Measurements from ENCODE around the gene TAS2R16. TPM values are rescaled to one million over a fixed set of nuclear protein-coding genes. Genes with fewer than 3 reads are reported as not detected.

TAS2R16 gene
- total RNA-seq, 1 experiment from 2014 or later, result not detected

- intact Hi-C loops (cut with micrococcal nuclease; ENCODE audit: unreplicated experiment) (no loop called here), in situ Hi-C loops (cut with HindIII; ENCODE audit: low pct_unique_long_range_greater_than_20kb, low sequenced_read_pairs) (no loop called here)
- no peaks in the 10 kb centered on the region for H3K27me3 ChIP-seq (ENCODE audit: control insufficient read depth, insufficient read depth, low read length)
- H3K27ac ChIP-seq (ENCODE audit: low read length), result no peak overlapping the region
- H3K4me3 ChIP-seq (ENCODE audit: low read depth in 2 of 2, low read length in 2 of 2), result no peak overlapping the region
- DNase-seq (ENCODE audit: low read depth, low spot score) (no peak), ATAC-seq (no peak)
- no TSS peak for BruUV-seq (replicated peaks)
- H3K36me3 ChIP-seq (ENCODE audit: control insufficient read depth, insufficient read depth, low read length), result no peaks in the 10 kb centered on the region
- H3K4me1 ChIP-seq (ENCODE audit: control insufficient read depth, insufficient read depth, low read length), result no peaks in the 10 kb centered on the region
- TF ChIP-seq TCF7L2 (IDR thresholded peaks at IDR 0.05; ENCODE audit: low read depth, low read length) (no peak), POLR2AphosphoS5 (IDR thresholded peaks at IDR 0.05; ENCODE audit: low read depth, low read length) (no peak)
- ChIA-PET POLR2A (no interaction called here), CTCF (no interaction called here)
- H3K9me3 ChIP-seq (ENCODE audit: control insufficient read depth, insufficient read depth, low read depth, low read length), result no peaks in the 10 kb centered on the region
Measured at GRCh38 chr7:123041101-123041500, 45.6 kb upstream of the TAS2R16 start.

- Histone ChIP-seq H3K27ac (ENCODE audit: low read length) (no peak overlapping the region), H3K36me3 (ENCODE audit: control insufficient read depth, insufficient read depth, low read length) (no peaks in the 10 kb centered on the region), H3K9me3 (ENCODE audit: control insufficient read depth, insufficient read depth, low read depth, low read length) (no peaks in the 10 kb centered on the region), H3K4me3 (ENCODE audit: low read depth in 2 of 2, low read length in 2 of 2) (no peak overlapping the region), H3K27me3 (ENCODE audit: control insufficient read depth, insufficient read depth, low read length) (no peaks in the 10 kb centered on the region), H3K4me1 (ENCODE audit: control insufficient read depth, insufficient read depth, low read length) (no peaks in the 10 kb centered on the region)
- POLR2A ChIA-PET, result no interaction called here
- BruUV-seq (replicated peaks), result no TSS peak
- TF ChIP-seq SIN3A (IDR thresholded peaks at IDR 0.05; ENCODE audit: borderline replicate concordance, insufficient read depth, low read depth, low read length) (no peak), POLR2AphosphoS5 (IDR thresholded peaks at IDR 0.05; ENCODE audit: low read depth, low read length) (no peak), TCF7L2 (IDR thresholded peaks at IDR 0.05; ENCODE audit: low read depth, low read length) (no peak), REST (IDR thresholded peaks at IDR 0.05; ENCODE audit: insufficient read depth in 1 of 2, low read depth in 2 of 2, low read length in 1 of 2) (no peak), CTCF (IDR thresholded peaks at IDR 0.05) (no peak)
- in situ Hi-C loops (cut with HindIII; ENCODE audit: low pct_unique_long_range_greater_than_20kb, low sequenced_read_pairs), result no loop called here
- intact Hi-C loops (cut with micrococcal nuclease; ENCODE audit: unreplicated experiment), result no loop called here
- no peak for DNase-seq (ENCODE audit: low read depth, low spot score)
- CTCF ChIA-PET, result no interaction called here
- no peak for ATAC-seq
Measured at GRCh38 chr7:123039269-123039668, 43.8 kb upstream of the TAS2R16 start.

GRCh38 chr7:123034106-123034505, 38.6 kb upstream of the TAS2R16 start:
- Histone ChIP-seq H3K36me3 (ENCODE audit: control insufficient read depth, insufficient read depth, low read length) (no peaks in the 10 kb centered on the region), H3K4me3 (ENCODE audit: low read depth in 2 of 2, low read length in 2 of 2) (no peak overlapping the region), H3K27ac (ENCODE audit: low read length) (no peak overlapping the region), H3K27me3 (ENCODE audit: control insufficient read depth, insufficient read depth, low read length) (no peaks in the 10 kb centered on the region), H3K4me1 (ENCODE audit: control insufficient read depth, insufficient read depth, low read length) (no peaks in the 10 kb centered on the region), H3K9me3 (ENCODE audit: control insufficient read depth, insufficient read depth, low read depth, low read length) (no peaks in the 10 kb centered on the region)
- ATAC-seq (no peak), DNase-seq (ENCODE audit: low read depth, low spot score) (no peak)
- TF ChIP-seq SIN3A (IDR thresholded peaks at IDR 0.05; ENCODE audit: borderline replicate concordance, insufficient read depth, low read depth, low read length), result no peak
- TF ChIP-seq CTCF (IDR thresholded peaks at IDR 0.05), result no peak
- TF ChIP-seq REST (IDR thresholded peaks at IDR 0.05; ENCODE audit: insufficient read depth in 1 of 2, low read depth in 2 of 2, low read length in 1 of 2), result no peak
- TF ChIP-seq POLR2AphosphoS5 (IDR thresholded peaks at IDR 0.05; ENCODE audit: low read depth, low read length), result no peak
- TF ChIP-seq TCF7L2 (IDR thresholded peaks at IDR 0.05; ENCODE audit: low read depth, low read length), result no peak
- no TSS peak for BruUV-seq (replicated peaks)
- POLR2A ChIA-PET, result no interaction called here
- CTCF ChIA-PET, result no interaction called here
- in situ Hi-C loops (cut with HindIII; ENCODE audit: low pct_unique_long_range_greater_than_20kb, low sequenced_read_pairs) (no loop called here), intact Hi-C loops (cut with micrococcal nuclease; ENCODE audit: unreplicated experiment) (no loop called here)
